T-helper 1 cell (primary cell): Measurements from ENCODE around the gene PARS2.
A peak's percentile ranks its signal among the peaks of the same experiment; 100 is the strongest.

ENCODE experiments used
- DNase-seq, 5 donors: peaks; one replicate each; pipeline ENCODE4 v3.0.0-alpha.2; 2012 to 2020
- total RNA-seq, 4 donors: gene quantifications; one replicate each; lab custom pipeline; 2026; lab: John Stamatoyannopoulos, UW

The PARS2 gene
- 0.24 to 2.0 (median 0.80) reads per million in 4 donors for total RNA-seq

DNA sequence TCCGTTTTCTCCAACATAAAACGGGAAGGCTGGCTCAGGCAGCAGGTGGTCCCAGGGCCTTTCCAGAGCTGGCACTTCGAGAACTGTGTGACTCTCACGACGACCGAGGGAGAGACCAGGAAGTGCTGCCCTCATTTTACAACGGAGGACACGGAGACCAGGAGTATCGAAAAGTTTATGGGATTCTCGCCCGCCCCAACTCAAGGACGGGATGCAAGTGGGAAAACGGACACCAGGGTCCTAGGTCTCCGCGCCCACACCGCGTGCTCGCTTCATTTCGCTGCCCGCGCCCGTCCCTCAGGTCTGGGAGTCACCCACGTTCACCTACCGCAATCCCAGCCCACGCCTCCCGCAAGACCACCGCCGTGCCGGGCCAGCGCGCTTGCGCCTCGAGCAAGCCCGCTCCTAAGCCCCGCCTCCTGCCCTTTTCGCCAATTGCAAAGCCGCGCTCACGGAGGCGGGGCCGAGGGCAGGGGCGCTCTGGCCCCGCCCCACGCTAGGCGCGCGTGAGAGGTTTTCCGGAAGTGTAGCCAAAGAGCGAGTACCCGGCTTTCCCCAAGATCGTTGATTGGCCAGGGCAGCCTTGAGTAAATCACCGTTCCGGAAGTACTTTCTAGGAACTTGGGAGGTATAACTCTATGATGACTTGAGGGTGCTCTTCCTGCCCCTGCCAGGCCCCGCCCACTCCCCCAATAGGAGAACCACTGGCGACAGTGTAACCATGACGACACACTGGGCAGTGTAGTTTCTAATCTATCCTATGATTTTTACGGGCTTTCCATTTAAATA lies at the start of gene PARS2:
Gene PARS2, minus strand, starts transcription at position 391 of the 789 bp plus-strand sequence. CDS start 5,362 bp downstream, outside the sequence.
- peak; percentile 94 to 99 (median 95) for DNase-seq

DNA sequence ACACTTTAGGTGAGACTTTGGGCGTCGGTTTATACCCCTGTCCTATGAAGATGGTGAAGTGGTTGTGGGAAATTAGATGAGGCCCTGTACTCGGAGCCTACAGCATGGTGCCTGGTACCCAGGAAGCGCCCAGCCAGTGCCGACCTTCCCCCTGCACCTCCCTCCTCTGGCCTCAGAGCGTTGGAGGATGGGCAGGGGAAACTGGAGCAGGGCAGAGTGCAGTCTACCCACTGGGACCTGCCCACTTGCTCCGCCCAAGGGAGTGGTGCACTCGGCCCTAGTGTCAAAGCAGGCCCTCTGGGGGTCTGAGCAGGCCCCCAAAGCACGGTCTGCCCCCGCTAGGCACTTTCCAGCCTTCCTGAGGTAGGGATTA lies 49.8 kb upstream of the PARS2 start:
- DNase-seq: no peak

DNA sequence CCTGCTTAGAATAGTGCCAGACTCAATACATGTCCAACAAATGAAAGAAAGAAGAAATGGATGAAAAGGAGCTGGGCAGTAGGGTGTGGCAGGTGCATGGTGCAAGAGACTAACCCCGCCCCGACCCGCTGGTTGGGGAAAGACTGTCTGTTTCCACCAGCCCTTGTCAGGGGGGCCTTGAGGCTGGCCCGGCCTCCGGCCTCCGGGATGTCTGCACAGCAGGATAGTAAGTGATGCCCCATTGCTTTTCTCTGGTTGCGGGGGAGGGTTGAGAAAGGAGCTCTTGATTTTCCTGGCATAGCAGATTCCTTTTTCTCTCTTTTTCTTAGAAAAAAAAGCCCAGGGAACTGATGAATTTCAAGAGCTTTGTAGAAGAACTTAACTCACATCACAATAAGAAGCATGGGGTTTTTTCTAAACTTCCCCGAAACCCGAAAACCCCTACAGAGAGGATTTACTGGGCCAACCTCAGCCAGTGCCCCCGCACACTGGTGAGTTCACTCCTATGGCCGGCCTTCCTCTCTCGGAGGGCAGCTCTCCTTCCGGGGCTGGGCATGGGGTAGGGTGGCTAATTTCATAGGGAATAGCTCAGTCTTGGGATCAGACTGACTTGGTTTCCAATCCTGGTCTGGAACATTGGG lies 49.3 kb upstream of the PARS2 start:
- no peak for DNase-seq

DNA sequence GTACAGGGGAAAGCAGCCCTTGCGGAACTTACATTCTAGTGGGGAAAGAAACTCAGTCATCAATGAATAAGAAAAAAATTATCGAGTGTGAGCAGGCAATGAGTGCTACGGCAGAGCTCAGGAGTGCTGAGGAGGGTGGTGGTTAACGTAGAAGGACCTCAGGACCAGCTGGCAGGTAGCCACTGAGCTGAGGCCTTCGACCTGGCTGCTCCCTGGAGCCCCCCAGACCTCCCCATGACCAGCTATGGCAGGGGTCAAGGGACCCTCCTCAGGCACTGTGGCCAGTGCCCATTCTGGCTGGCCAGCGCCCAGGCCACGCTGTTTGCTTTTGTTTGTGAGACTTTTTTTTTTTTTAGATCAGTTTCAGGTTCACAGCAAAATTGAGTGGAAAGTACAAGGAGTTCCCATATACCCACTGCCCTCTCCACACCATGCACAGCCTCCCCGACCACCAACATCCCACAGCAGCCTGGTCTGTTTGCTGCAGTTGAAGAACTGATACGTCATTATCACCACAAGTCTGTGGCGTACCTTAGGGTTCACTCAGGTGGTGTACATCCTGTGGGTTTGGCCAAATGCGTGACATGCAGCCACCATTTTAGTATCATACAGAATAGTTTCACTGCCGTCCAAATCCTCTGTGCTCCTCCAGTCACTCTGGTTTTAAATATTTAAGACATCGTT lies 48.6 kb upstream of the PARS2 start:
- peak in 1 of 5 donors; percentile 43 for DNase-seq

DNA sequence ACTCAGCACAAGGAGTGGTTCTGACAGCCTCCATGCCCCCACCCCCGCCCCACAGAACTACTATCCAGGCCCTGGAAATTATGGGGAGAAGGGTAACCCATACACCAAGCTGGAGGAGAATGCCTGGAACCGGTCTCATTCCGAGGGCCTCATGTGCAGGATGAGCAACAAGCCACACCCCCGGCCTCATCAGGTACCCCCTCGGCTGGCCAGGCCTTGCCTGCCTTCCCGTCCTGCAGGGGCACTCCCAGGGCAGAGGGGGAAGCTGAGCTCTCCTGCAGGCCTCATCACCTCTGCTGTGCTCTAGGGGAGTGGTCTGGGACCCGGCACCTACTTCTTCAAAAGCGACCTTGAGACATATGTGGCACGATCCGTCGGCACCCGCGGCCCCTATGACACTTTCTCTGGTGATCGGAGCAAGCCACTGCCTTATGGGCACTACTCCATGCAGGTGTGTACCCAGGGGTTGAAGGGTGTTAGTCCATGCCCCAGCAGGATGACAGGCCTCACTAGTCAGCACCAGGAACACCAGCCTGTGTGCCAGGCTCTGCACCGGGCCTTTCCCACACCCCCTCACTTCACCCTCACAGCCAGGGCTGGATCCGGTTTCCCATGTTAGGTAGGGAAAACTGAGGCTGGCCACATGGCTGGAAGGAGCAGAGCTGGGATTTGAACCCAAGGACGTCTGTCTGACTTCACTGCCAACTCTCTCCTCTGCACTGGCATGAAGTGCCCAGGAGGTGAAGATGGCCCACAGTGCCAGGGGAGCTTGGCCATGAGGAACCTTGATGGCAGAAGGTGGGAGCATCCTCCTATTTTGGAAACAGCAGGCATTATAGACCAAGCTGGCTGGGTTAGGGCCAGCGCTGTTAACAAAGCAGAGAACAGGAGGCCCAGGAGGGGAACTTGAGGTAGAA lies 47.7 kb upstream of the PARS2 start:
- no peak for DNase-seq

DNA sequence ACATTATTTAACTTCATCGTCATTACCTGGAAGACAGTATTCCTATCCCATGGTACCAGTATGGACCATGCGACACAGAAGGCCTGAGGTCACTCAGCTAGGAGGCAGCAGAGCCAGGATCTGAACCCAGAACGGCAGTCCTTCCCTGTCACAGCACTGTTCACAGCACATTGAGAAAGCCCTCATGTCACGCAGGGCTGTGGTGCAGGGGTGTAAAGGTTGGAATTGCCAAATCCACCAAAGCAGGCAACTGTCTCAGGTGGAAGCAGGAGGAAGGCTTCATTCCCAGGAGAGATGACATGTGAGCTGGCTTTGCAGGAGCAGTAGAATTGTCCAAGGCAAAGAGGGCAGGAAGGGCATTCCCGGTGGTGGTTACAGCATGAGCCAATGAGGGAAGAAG lies 46.7 kb upstream of the PARS2 start:
- DNase-seq: no peak

DNA sequence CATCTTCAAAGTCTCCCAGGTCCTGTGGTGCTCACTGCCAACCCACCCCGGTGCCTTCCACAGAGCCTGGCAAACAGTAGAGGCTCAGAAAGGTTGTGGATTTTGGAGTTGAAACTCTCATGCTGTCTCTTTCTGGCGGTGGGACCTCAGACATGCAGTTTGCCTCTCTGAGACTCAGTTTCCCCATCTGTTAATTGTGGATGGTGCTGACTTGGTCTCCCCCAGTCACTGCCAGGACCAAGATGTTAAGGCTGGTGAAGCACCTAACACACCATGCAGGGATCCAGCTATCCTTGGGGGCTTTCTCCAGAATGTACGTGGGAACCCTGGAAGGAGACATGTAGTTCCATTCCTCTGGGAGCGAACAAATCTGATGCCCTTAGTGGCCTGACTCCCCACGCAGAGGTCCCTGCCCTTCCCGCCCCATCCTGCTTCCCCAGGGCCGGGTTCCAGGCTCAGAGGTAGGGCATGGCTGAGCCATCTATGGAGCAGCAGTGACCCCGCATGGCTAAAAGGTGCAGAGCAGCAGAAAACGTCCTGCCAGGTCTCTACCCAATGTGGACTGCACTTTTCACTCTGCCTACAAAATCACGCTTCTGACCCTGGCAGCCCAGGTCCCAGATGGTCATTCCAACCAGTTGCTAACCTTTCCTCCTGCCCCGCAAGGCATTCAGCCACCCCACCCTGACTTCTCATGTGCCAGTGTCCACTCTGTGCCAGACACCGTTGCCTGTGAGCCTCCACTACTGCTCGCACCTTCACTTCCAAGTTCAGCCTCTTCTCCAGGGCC lies 46.0 kb upstream of the PARS2 start:
- DNase-seq: peak in 4 of 5 donors; percentile 40 to 61 (median 49)

DNA sequence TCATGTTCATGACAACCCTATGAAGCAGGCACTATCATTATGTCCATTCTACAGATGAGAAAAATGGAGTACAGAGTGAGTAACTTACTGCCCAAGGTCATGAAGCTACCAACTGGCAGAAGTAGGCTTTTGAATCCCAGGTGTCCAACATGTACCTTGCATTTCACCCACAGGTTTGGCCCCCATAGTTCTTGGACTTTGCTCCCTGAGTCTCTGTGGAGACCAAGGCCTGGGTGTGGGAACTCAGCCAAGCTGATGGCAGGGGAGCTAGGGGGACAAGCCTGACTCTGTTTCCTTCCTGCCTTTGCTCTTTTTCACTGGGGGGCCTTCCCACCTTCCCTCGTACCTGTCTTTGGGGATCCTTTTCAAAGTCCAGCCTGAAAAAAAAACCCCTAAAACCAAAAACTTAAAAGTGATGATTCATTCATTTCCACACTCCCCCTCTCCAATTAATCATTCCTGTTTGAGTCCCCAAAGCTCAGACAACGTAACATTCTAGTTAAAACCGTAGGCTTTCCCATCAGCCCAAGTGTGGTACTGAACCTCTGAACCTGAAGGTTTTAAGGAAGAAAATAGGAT lies 45.3 kb upstream of the PARS2 start:
- no peak for DNase-seq

DNA sequence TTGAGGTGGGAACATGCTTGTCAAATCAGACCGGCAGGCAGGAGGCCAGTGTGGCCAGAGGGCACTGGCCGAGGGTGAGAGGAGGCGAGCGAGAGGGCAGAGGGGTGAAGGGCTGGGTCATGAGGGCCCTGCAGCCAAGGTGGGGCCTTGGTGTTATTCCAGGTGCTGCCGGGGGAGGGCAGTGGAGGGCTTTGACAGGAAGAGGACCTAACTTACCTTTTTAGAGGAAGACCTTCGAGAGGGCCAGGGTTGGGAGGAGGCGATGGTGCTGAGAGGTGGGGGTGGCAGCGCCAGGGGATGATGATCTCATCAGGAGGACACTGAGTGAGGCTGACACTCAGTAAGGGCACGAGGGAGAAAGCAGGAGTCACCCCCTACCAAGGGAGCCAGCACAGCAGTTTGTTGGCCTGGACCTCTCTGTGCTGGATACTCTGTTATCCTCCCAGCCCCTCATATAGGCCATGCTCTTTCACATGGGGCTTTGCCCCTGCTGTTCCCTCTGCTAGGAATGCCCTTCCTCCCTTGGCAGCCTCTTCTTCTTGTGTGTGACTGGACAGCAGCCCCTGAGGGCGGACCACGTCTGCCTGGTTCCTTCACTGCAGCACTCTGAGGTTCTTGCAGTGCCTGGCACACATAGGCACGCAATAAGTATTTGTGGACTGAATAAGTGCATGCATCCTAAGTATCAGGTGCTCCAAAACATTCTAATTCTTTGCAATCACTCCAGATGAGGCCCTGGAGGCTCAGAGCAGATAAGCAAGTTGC lies 44.3 kb upstream of the PARS2 start:
- no peak for DNase-seq

DNA sequence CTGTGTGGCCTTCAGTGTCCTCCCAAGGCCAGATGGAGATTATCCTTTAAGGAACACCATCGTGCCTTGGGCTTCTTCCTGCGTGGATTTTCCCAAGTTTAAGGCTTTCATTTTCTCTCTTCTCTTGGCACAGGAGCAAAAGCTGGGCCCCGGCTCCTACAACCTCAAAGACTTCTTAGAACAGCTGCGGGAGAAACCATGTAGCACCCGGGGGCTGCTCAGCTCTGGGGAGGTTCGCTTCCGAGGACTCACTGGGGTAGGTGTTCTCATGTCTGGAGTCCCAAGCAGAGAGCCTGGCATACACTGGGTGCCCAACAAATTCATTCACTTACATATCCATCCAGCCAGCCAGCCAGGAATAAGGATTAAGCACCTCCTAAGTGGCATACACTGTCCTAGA lies 43.4 kb upstream of the PARS2 start:
- no peak for DNase-seq

DNA sequence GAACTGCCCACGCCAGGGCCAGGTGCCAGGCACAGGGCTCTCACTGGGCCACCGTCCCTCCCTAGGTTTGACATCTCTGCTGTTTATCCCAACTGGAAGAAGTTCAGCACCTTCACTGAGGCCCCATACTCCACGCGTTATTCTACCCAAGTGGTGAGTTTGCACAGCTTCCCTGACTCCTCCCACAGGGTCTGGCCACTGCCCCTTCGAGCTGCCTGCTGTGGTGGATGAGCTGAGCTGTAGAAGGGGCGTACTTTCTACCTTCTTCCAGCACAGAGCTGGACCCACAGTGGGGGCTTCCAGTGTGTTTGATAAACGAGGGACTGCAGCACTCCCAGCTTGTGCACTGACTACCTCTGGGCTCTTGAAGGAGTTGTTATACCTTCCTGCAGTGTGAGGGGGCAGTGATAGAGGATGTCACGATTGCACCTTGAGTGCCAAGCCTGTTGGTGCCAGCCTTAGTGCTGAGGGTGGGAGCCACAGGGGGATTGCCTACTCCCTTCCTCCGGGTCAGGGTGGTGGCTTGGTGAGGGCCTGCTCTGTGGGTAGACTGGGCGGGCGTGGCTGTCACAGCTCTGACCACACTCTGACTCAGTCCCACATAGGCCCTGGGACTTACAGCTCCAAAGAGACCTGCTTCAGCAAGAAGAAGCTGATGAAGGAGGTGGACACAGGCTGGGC lies 42.7 kb upstream of the PARS2 start:
- peak in 1 of 5 donors; percentile 62 for DNase-seq

DNA sequence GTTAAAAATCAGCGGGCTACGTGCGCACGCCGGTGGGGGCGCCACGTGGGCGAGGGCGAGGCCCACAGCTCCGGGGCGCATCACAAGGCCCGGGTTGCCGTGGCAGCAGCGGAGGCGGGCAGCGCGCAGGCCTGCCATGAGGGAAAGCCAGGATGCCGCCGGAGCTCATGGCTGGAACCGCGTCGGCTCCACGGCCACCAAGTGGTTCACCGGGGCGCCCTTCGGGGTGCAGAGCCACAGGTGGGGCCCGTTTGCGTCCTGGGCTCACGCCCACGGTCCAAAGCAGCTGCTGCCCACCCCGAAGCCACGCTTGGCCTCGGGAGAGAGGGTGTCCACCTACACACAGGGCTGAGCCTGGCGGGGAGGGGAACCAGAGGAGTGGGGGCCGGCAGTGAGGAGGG lies 41.7 kb upstream of the PARS2 start:
- DNase-seq: no peak

DNA sequence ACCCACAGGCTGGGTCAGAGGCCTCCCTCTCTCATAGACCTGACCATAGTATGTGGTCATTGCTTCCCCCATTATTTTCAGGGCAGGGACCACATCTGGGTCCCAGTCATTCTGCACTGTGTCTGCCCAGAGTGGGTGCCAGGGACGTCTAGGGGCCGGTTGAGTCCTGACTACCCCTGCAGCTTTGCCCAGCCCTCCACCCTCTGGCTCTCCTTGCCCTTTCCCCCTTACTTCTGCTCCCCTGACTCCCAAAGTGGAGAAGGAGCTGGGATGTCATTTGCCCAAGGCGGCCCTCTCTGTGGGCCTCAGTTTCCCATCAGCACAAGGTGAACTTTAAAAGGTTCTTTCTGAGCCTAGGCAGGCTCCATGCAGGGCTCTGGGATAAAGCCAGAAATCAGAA lies 41.1 kb upstream of the PARS2 start:
- no peak for DNase-seq

DNA sequence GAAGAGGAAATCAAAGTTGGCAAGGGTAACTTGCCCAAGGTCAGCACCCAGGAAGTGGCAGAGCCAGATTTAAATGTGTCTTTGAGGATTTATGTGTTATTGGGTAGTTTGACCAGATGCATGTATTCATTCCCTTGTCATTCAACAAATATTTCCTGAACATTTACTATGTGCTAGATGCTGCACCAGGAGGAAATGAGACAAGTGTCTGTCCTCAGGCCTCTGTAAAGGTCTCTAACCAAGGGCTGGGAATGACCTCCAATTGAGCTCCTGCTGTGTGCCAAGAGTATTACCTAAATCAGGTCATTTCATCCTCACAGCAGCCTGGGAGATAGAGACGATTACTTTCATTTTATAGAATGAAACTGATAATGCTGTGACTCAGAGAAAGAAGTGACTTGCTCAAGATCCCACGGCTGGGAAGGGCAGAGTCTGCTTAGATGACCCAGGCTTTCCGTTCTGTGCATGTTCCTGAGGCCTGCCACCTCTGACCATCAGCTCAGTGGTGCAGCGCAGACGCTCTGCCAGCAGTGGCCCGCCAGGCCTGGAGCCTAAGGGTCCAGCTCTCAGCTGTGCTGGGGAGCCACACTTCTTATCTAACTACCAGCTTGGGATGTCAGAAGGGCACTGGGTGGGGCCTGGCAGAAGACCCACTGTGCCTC lies 40.3 kb upstream of the PARS2 start:
- peak in 1 of 5 donors; percentile 60 for DNase-seq

DNA sequence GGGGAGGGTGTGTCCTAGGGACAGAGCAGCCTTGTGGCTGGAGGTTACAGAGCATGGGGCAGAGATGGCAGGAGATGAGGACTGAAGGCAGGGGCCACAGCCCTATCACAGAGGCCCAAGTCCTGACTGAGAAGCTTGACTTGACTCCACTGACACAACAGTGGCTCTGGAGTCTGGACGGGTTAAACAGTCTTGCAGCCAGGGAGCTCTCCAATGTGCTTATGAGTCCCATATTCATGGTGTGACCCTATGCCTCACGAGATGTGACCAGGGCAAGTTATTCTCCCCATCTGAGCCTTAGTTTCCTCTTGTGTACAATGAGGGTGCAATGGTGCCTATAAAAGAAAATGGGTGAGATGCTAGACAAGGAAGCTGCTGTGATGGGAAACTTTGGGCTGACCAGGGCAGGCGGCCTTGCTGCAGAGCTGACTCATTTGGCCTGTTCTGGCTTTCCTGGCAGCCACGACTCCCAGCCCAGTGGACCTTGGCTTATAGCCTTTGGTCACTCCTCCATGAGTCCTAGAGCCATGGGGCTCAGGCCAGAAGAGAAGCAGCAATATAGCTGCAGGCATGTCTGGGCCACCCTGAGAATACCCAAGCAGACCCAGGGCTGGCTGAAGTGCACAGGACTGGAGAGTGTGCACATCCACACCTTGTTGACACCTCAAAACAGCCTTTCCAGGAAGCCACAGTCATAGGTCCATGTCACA lies 39.6 kb upstream of the PARS2 start:
- DNase-seq: peak in 1 of 5 donors; percentile 61

DNA sequence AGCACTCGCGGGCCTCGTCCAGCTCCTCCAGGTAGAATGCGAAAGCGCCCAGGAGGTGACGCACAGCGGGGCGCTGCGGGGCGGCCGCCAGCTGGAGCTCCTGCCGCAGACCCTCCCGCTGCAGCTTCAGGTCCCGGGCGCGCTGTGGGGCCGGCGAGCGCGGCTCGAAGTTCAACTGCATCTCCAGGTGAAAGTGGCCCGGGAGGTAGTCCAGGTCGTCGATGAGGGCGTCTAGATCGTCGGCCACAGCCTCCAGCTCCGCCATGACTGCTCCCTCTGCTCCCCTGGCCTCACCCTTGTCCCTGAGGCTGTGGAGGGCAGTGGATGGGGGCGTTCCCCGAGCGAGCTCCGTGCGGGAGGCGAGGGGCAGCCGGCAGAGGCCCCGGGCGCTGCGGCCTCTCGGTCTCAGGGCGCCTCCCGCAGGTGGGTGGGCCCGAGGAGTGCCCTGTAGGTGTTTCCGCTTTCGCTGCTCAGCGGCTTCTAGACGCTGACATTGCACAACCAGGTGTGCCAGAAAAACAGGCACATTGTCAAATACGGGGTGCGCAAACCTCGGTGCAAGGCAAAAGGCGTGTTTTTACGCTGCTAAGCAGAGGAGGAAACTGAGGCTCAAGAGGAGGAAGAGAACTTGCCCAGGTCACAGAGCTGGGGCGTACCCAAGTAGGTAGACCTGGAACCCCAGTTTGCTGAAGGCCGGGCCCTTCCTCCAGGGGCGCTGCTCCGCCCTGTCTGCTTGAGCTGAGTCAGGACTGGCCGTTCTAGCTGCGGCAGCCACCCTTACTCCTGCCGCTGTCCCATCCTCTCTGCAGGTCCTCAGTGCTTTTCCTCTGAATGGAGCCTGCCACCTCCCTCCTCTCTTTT lies 36.8 kb upstream of the PARS2 start, which contains the start of gene TTC22:
Gene TTC22, minus strand, starts transcription at position 425 of the 861 bp plus-strand sequence. Its CDS starts 160 bp downstream, at position 265.
- peak; percentile 33 to 82 (median 55) for DNase-seq
